Fibroblast of mammary gland (primary cell): ENCODE measurements around the gene MST1.
A peak's percentile ranks its signal among the peaks of the same experiment; 100 is the strongest.

Source experiments
- DNase-seq: peaks from one replicate; pipeline ENCODE4 v3.0.0-alpha.2; 2010; ENCODE audit warnings: low read depth
- H3K4me3 ChIP-seq: 2 replicates; pipeline ENCODE4 v1.5.1; 2011; ENCODE audit warnings: low read depth, mild to moderate bottlenecking, low read length, moderate library complexity; ENCODE audit not compliant: control insufficient read depth
- TF ChIP-seq, protein P1 (sequence below): conservative IDR thresholded peaks from 2 replicates; pipeline ENCODE4 v1.5.1; 2011; ENCODE audit warnings: low read depth, low read length, inconsistent platforms; ENCODE audit not compliant: control insufficient read depth, insufficient read depth

MST1 gene

DNA sequence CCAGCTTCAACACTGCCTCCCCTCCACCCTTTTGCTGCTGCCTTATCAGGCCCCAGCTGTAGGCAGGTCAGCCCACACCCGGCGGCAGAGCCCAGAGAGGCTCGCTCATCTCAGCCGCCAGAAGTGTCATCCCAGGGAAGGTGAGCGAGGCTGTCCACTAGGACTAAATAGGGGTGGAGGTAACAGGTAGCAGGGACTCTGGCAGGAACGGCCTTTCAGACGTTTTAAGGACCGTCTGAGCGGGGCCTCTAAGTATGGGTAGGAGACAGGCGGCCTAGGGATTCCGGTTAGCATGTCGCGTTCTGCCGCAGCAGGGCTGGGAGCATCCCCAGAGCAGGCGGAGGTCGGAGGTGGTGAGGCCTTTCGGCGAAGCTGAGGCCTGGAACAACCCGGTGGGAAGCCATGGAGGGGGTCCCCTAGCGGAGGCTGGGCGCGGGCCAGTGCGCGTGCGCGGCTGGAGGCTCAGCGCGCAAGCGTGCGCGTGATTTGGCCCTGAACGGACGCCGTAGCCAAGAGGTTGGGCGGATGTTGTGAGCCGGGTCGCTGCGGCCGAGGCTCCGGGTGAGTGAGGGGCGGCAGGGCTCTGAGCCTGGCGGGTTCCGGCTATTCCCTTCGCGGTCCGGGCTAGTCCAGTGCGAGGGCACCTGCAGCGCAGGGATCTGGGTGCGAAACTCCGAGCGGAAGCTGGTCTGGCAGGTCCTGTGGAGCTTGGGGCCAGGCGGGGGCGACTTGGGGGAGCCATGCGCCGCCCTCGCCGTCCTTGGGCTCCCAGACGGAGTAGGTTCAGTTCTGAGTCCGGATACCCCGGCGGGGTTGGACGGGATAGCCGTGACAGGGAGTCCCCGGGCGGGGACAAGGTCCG, at the start of gene MST1, which contains the start of gene RNF123:
Gene MST1, minus strand, starts transcription at position 429 of the 862 bp plus-strand sequence. CDS start 783 bp downstream, outside the sequence.
Gene RNF123, plus strand, starts transcription at position 512 of the 862 bp plus-strand sequence. CDS start 1,609 bp downstream, outside the sequence.
- TF ChIP-seq, protein P1, sequence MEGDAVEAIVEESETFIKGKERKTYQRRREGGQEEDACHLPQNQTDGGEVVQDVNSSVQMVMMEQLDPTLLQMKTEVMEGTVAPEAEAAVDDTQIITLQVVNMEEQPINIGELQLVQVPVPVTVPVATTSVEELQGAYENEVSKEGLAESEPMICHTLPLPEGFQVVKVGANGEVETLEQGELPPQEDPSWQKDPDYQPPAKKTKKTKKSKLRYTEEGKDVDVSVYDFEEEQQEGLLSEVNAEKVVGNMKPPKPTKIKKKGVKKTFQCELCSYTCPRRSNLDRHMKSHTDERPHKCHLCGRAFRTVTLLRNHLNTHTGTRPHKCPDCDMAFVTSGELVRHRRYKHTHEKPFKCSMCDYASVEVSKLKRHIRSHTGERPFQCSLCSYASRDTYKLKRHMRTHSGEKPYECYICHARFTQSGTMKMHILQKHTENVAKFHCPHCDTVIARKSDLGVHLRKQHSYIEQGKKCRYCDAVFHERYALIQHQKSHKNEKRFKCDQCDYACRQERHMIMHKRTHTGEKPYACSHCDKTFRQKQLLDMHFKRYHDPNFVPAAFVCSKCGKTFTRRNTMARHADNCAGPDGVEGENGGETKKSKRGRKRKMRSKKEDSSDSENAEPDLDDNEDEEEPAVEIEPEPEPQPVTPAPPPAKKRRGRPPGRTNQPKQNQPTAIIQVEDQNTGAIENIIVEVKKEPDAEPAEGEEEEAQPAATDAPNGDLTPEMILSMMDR = no peak
- peak within 1 kb of the TSS; percentile 90 for H3K4me3 ChIP-seq
- peak; percentile 84 for DNase-seq

- DNase-seq = no peak
- TF ChIP-seq, protein P1 = no peak
- no peak overlapping the region for H3K4me3 ChIP-seq
Observed at GRCh38 chr3:49738067-49738713, 48.9 kb upstream of the MST1 start.

- TF ChIP-seq, protein P1 = no peak
- no peak for DNase-seq
- no peak overlapping the region for H3K4me3 ChIP-seq
Observed at GRCh38 chr3:49734752-49735151, 45.5 kb upstream of the MST1 start.

- no peak for DNase-seq
- no peak overlapping the region for H3K4me3 ChIP-seq
- TF ChIP-seq, protein P1 = no peak
Observed at GRCh38 chr3:49733551-49733950, 44.3 kb upstream of the MST1 start.

DNA sequence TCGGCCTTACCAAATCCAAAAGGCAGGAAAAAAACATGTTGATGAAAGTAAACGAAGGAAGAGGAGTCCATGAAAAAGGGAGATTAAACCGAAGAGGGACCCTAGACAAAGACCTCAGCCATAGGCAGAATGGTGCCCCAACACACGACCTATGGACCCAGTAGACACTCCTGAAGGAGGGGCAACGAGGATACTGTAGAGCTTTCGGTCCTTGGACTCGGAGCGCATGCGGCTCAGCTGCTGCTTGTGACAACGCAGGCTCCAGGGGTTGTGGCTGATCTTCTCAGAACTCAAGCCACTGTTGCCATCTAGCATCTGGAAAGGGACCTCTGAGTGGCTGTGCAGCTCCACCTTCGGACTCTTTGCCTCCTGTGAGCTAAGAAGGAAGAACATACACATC, 43.3 kb upstream of the MST1 start:
- TF ChIP-seq, protein P1 = no peak
- H3K4me3 ChIP-seq = no peak overlapping the region
- DNase-seq = no peak

DNA sequence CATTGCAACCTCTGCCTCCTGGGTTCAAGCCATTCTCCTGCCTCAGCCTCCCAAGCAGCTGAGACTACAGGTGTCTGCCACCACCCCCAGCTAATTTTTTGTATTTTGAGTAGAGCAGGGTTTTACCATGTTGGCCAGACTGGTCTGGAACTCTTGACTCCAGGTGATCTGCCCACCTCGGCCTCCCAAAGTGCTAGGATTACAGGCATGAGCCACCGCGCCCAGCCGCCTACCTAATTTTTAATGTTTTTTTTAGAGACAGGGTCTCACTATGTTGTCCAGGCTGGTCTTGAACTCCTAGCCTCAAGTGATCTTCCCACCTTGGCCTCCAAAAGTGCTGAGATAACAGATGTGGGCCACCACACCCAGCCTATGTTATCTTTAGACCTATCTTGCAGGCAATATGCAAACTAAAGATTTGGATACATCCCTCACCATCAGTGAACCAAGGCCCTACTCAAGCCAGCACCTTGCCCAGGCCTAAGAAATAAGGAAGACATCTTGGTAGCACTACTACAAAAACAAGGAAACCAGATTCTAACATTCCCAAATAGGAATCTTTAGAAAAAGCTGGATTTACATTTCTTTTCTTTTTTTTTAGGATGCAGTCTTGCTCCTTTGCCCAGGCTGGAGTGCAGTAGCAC, 40.8 kb upstream of the MST1 start:
- no peak for DNase-seq
- TF ChIP-seq, protein P1 = no peak
- H3K4me3 ChIP-seq = no peak overlapping the region
